HepG2 (cell line): ENCODE results near the gene C1QTNF9. TPM values are rescaled to one million over a fixed set of nuclear protein-coding genes. Genes with fewer than 3 reads are reported as not detected.

ENCODE experiments used
- ATAC-seq: fragments of 200-7000 bp; cut with Tn5 transposase; 3 replicates; pipeline ENCODE4 v1.9.1; 2020; ENCODE audit warnings: mild to moderate bottlenecking, moderate library complexity
- BruUV-seq: library from RNA; stranded (reverse); fragments of 400-500 nt; replicated peaks from 2 replicates; lab custom pipeline; 2021; lab: Mats Ljungman, UMichigan
- CTCF ChIA-PET: fragments of 300-600 bp; formaldehyde crosslinking; extraction: SDS; loops from one replicate; lab custom pipeline; 2021; ENCODE audit warnings: low total read pairs, inconsistent platforms, low intra/inter-chr PET ratio; lab: Yijun Ruan, JAX
- POLR2A ChIA-PET: fragments of 350-600 bp; sonication (Branson Sonifier 250); formaldehyde crosslinking; loops from one replicate; lab custom pipeline; 2020; ENCODE audit warnings: antibody characterized with exemption, inconsistent platforms; lab: Yijun Ruan, JAX
- DNase-seq: peaks from one replicate; pipeline ENCODE4 v3.0.0-alpha.2; 2015; ENCODE audit warnings: low spot score
- FAIRE-seq: peaks from 3 replicates; lab custom pipeline; 2011; peaks lifted over from hg19 to GRCh38; lab: Jason Lieb, UNC
- H2AFZ ChIP-seq: one replicate; pipeline ENCODE4 v1.6.1; 2011; ENCODE audit warnings: low read length, inconsistent platforms
- H3K27ac ChIP-seq: fragments of 300-600 bp; 3 replicates; pipeline ENCODE4 v1.8.0; 2011; ENCODE audit warnings: mixed run types, mild to moderate bottlenecking, mixed read lengths, low read length, inconsistent platforms; ENCODE audit not compliant: insufficient read depth; ENCODE audit errors: extremely low read length
- H3K27me3 ChIP-seq, 2 experiments: fragments of 200-600 bp in 1 of 2; 2 replicates in 1 of 2; 3 replicates in 1 of 2; pipeline versions ENCODE4 v1.6.0 to v1.8.0; 2011; ENCODE audit warnings: low read length in 2 of 2, mild to moderate bottlenecking in 2 of 2, moderate library complexity in 2 of 2, inconsistent platforms in 1 of 2; ENCODE audit not compliant: insufficient read depth in 2 of 2, control insufficient read depth in 1 of 2
- H3K36me3 ChIP-seq, 2 experiments: fragments of 200-600 bp in 1 of 2; replicated peaks in 1 of 2; 2 replicates in 1 of 2; 3 replicates in 1 of 2; pipeline versions ENCODE4 v1.5.1 to v1.8.0; 2011; ENCODE audit warnings: low read length in 2 of 2, inconsistent platforms in 1 of 2; ENCODE audit not compliant: insufficient read depth in 2 of 2, control insufficient read depth in 1 of 2
- H3K4me1 ChIP-seq: 2 replicates; pipeline ENCODE4 v1.5.1; 2012; ENCODE audit warnings: low read length, inconsistent platforms; ENCODE audit not compliant: insufficient read depth
- H3K4me2 ChIP-seq: 2 replicates; pipeline ENCODE4 v1.6.0; 2011; ENCODE audit warnings: low read depth, low read length, inconsistent platforms
- H3K4me3 ChIP-seq, 3 experiments: fragments of 200-600 bp in 1 of 3; sonication (generic), shearing (Covaris generic) in 1 of 3; replicated peaks in 1 of 3; 2 replicates each; pipeline ENCODE4 v1.5.1; 2011 to 2016; ENCODE audit warnings: low read length in 3 of 3, inconsistent platforms in 2 of 3, low read depth in 2 of 3, mild to moderate bottlenecking in 2 of 3, control low read depth in 1 of 3, mixed read lengths in 1 of 3; ENCODE audit not compliant: insufficient read depth in 1 of 3
- H3K79me2 ChIP-seq: one replicate; pipeline ENCODE4 v1.6.1; 2011; ENCODE audit warnings: low read length, inconsistent platforms; ENCODE audit not compliant: insufficient read depth
- H3K9ac ChIP-seq: 2 replicates; pipeline ENCODE4 v1.6.0; 2011; ENCODE audit warnings: mild to moderate bottlenecking, low read depth, low read length, inconsistent platforms; ENCODE audit not compliant: insufficient read depth
- H3K9me3 ChIP-seq: 2 replicates; pipeline ENCODE4 v1.5.1; 2012; ENCODE audit warnings: mild to moderate bottlenecking, low read length
- H4K20me1 ChIP-seq: 2 replicates; pipeline ENCODE4 v1.6.0; 2011; ENCODE audit warnings: inconsistent platforms, mild to moderate bottlenecking, low read length, moderate library complexity; ENCODE audit not compliant: insufficient read depth
- FOXC1 ChIP-seq: sonication (generic); formaldehyde crosslinking; IDR thresholded peaks from 2 replicates; pipeline ENCODE4 v1.8.0; 2022; ENCODE audit warnings: mild to moderate bottlenecking, missing genetic modification reagents, borderline replicate concordance
- KLF12 ChIP-seq: sonication (generic); formaldehyde crosslinking; IDR thresholded peaks from 2 replicates; pipeline ENCODE4 v1.4.0; 2020; ENCODE audit warnings: missing genetic modification reagents, borderline replicate concordance
- ZNF124 ChIP-seq: sonication (generic); formaldehyde crosslinking; IDR thresholded peaks from 2 replicates; pipeline ENCODE4 v1.4.0; 2020; ENCODE audit warnings: missing genetic modification reagents
- ZNF766 ChIP-seq: sonication (generic); formaldehyde crosslinking; IDR thresholded peaks from 2 replicates; pipeline ENCODE4 v1.5.0; 2020; ENCODE audit warnings: missing genetic modification reagents, borderline replicate concordance
- WGBS: methylation state at CpG from one replicate; pipeline ENCODE4 v1.1.6; 2017; ENCODE audit warnings: low lambda C conversion rate; 5-methylcytosine and 5-hydroxymethylcytosine counted together
- in situ Hi-C: cut with HindIII; loops from 2 replicates; pipeline ENCODE4 v1.10.0; 2017; ENCODE audit warnings: low pct_unique_long_range_greater_than_20kb; ENCODE audit not compliant: extremely low pct_ligation_motif_present
- intact Hi-C: fragments of 100-400 bp; cut with micrococcal nuclease; formaldehyde crosslinking; loops from one replicate; pipeline ENCODE4 v1.10.0; 2022; ENCODE audit not compliant: unreplicated experiment
- polyA plus RNA-seq, 8 experiments: library from polyadenylated mRNA; depleted of rRNA in 3 of 8; stranded (reverse) in 7 of 8; unstranded in 1 of 8; fragments of >200 nt; fragmentation: Illumina TruSeq in 4 of 8; extraction: Trizol in 4 of 8; gene quantifications; 2 replicates each; pipeline versions ENCODE4 v1.2.1 to v1.2.3, GENCODE V29; 2011 to 2016; ENCODE audit warnings: low read depth in 4 of 8, missing spikeins in 1 of 8, mixed read lengths in 1 of 8; ENCODE audit not compliant: insufficient read depth in 1 of 8
- total RNA-seq, 5 experiments: library from RNA; depleted of rRNA; stranded (reverse); fragments of >200 nt; fragmentation: Illumina TruSeq; extraction: Trizol; gene quantifications; 2 replicates each; pipeline ENCODE4 v1.2.3, GENCODE V29; 2016; ENCODE audit warnings: low read depth in 1 of 5

C1QTNF9 gene
- total and polyA plus RNA-seq, 2 of the 13 experiments (the other 11 are each of a cell fraction or from before 2014, with no cell fraction given): not detected

DNA sequence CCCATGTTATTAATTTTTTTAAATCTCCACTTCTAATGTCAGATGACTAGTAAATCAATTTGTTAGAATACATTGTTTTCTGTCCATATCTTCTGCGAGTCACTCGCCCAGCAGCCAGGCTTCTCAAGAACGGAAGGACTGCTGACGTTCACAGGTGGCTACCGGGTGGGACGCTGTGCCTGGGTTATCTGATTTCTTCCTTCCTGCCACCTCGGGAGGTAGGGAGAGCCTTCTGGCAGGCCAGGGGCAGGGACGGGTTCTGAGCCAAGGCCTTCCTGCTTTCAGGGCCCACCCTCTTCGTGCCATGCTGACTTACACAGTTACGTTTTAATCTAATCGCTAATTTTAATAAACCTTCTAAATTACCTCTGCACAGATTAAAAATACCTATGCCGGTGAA, 7.9 kb upstream of the C1QTNF9 start (continued):
- TF ChIP-seq KLF12 (CRISPR knock-in tag): no peak
- no peak for TF ChIP-seq ZNF766 (CRISPR knock-in tag)

GRCh38 chr13:24301911-24302310, 7.5 kb upstream of the C1QTNF9 start:
- Histone ChIP-seq H3K4me2 (no peak overlapping the region), H3K9ac (no peak overlapping the region), H2AFZ (no peak overlapping the region), H3K27ac (no peak overlapping the region), H3K4me3 (no peak overlapping the region), H3K4me1 (peaks cover 1% of the 10 kb centered on the region), H4K20me1 (no peaks in the 10 kb centered on the region), H3K36me3 (peaks cover 30 to 64% of the 10 kb centered on the region in 2 experiments), H3K79me2 (no peaks in the 10 kb centered on the region), H3K9me3 (no peaks in the 10 kb centered on the region), H3K27me3 (no peaks in the 10 kb centered on the region)
- in situ Hi-C loops: no loop called here
- intact Hi-C loops: no loop called here
- WGBS: 96% methylated on average over 7 of the region's 7 CpGs
- POLR2A ChIA-PET: no interaction called here
- CTCF ChIA-PET: no interaction called here
- BruUV-seq: no TSS peak
- FAIRE-seq (no peak), ATAC-seq (no peak), DNase-seq (no peak)
- no peak for TF ChIP-seq FOXC1 (CRISPR knock-in tag)

- WGBS: 98% methylated on average over 5 of the region's 5 CpGs
- no peak for ATAC-seq
- Histone ChIP-seq H3K27ac (no peak overlapping the region), H4K20me1 (no peaks in the 10 kb centered on the region), H3K9ac (no peak overlapping the region), H3K4me1 (peaks cover 8% of the 10 kb centered on the region), H3K4me2 (no peak overlapping the region), H3K27me3 (no peaks in the 10 kb centered on the region), H3K36me3 (peaks cover 20 to 38% of the 10 kb centered on the region in 2 experiments; a peak in 4 of 5 replicates), H3K79me2 (no peaks in the 10 kb centered on the region), H3K4me3 (no peak overlapping the region), H2AFZ (no peak overlapping the region), H3K9me3 (no peaks in the 10 kb centered on the region)
- no TSS peak for BruUV-seq
- ChIA-PET POLR2A (no interaction called here), CTCF (no interaction called here)
- DNase-seq: no peak
- in situ Hi-C loops: no loop called here
- FAIRE-seq: no peak
- TF ChIP-seq ZNF124 (CRISPR knock-in tag): no peak
- TF ChIP-seq, all 625 proteins: peak for 0
- intact Hi-C loops: no loop called here
Measured at GRCh38 chr13:24304620-24305019, 4.8 kb upstream of the C1QTNF9 start.
